ENCODE data around the gene URB2.

URB2 gene

GRCh38 chr1:229617351-229618100 is 8.5 kb upstream of the URB2 start:
- no peak for DNase-seq

GRCh38 chr1:229619002-229619401 is 7.0 kb upstream of the URB2 start:
- no peak for DNase-seq

GRCh38 chr1:229619614-229620013 is 6.4 kb upstream of the URB2 start:
- no peak for DNase-seq

GRCh38 chr1:229620876-229621275 is 5.2 kb upstream of the URB2 start:
- DNase-seq = no peak

- DNase-seq = no peak
Measured at GRCh38 chr1:229621663-229622062, 4.4 kb upstream of the URB2 start.

- peak; percentile 81 for DNase-seq
Measured at GRCh38 chr1:229622641-229623120, 3.4 kb upstream of the URB2 start.

GRCh38 chr1:229623225-229623624 is 2.8 kb upstream of the URB2 start:
- DNase-seq = no peak

- DNase-seq = no peak
Measured at GRCh38 chr1:229623838-229624237, 2.2 kb upstream of the URB2 start.

- DNase-seq = peak; percentile 54
Measured at GRCh38 chr1:229624521-229625070, 1.5 kb upstream of the URB2 start.

GRCh38 chr1:229625071-229625914 is 754 bp upstream of the URB2 start:
- peak; percentile 82 for DNase-seq

GRCh38 chr1:229627003-229627402 is 956 bp downstream of the URB2 start:
- no peak for DNase-seq

- DNase-seq = no peak
Measured at GRCh38 chr1:229629261-229629660, 3.2 kb downstream of the URB2 start.

GRCh38 chr1:229631148-229631547 is 5.1 kb downstream of the URB2 start:
- DNase-seq = no peak

GRCh38 chr1:229631966-229632365 is 5.9 kb downstream of the URB2 start:
- no peak for DNase-seq

GRCh38 chr1:229636042-229636441 is 10.0 kb downstream of the URB2 start:
- no peak for DNase-seq

GRCh38 chr1:229637746-229638145 is 11.7 kb downstream of the URB2 start:
- no peak for DNase-seq

- no peak for DNase-seq
Measured at GRCh38 chr1:229640455-229640854, 14.4 kb downstream of the URB2 start.

- no peak for DNase-seq
Measured at GRCh38 chr1:229641306-229641705, 15.3 kb downstream of the URB2 start.

GRCh38 chr1:229642376-229642775 is 16.3 kb downstream of the URB2 start:
- no peak for DNase-seq

GRCh38 chr1:229642970-229643369 is 16.9 kb downstream of the URB2 start:
- DNase-seq = no peak

- DNase-seq = no peak
Measured at GRCh38 chr1:229643996-229644745, 18.1 kb downstream of the URB2 start.

- no peak for DNase-seq
Measured at GRCh38 chr1:229645324-229645993, 19.4 kb downstream of the URB2 start.

Data from NCI-H82 (cell line).